ENCODE data around the gene CEP68. TPM values are rescaled to one million over a fixed set of nuclear protein-coding genes. Genes with fewer than 3 reads are reported as not detected.

CEP68 gene
- total and polyA plus RNA-seq, 2 experiments from 2014 or later = 7.3 to 7.9 TPM

DNA sequence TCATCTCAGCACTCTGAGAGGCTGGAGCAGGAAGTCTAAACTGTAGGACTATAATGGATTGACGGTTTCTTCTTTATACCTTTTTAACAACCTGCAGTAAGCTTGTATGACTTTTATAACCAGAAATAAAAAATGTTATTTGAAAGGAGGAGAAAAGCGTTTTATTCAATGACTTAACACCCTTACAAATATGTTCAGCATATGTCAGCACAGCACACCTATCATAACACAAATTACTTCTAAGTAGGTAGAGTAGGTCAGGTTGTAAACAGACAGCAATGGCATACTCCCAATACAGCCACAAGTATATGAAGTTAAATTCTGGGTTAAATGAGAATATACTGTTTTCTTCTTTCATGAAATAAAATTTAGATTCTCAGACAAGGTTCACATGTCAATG, 57.6 kb downstream of the CEP68 start:
- Histone ChIP-seq H3K4me3 (no peak overlapping the region), H2AFZ (no peak overlapping the region), H3K27ac (no peak overlapping the region), H3K9me2 (ENCODE audit: insufficient read depth) (no peaks in the 10 kb centered on the region), H3K27me3 (replicated peaks; ENCODE audit: insufficient read depth) (no peaks in the 10 kb centered on the region), H4K20me1 (ENCODE audit: insufficient read depth) (peaks cover 89% of the 10 kb centered on the region), H3K9ac (no peak overlapping the region), H3K36me3 (ENCODE audit: low read depth) (peaks cover 6% of the 10 kb centered on the region; the same call in 1 of the 2 replicates), H3K4me1 (ENCODE audit: insufficient read depth) (no peaks in the 10 kb centered on the region; the same call in 1 of the 2 replicates), H3K9me3 (ENCODE audit: low read depth) (no peaks in the 10 kb centered on the region), H3K79me2 (ENCODE audit: insufficient read depth) (peaks cover 100% of the 10 kb centered on the region), H3K4me2 (ENCODE audit: unreplicated experiment) (no peak overlapping the region), H3F3A (ENCODE audit: insufficient read depth) (peaks cover 11% of the 10 kb centered on the region; the same call in 1 of the 2 replicates)
- no peak for TF ChIP-seq EZH2 (IDR thresholded peaks at IDR 0.05; ENCODE audit: insufficient read depth, poor library complexity, severe bottlenecking)
- TF ChIP-seq EZH2phosphoT487 (IDR thresholded peaks at IDR 0.05; ENCODE audit: insufficient read depth, low read depth) = no peak
- no peak for DNase-seq
- 92 to 94% methylated on average over 2 of the region's 2 CpGs for WGBS, 2 experiments (ENCODE audit: low coverage in 1 of 2, low lambda C conversion rate in 2 of 2, missing lambda C conversion rate in 2 of 2)
- in situ Hi-C loops (cut with MboI) = no loop called here

- in situ Hi-C loops (cut with MboI) = no loop called here
- Histone ChIP-seq H3K9ac (no peak overlapping the region), H2AFZ (no peak overlapping the region), H3K4me2 (ENCODE audit: unreplicated experiment) (no peak overlapping the region), H3K4me1 (ENCODE audit: insufficient read depth) (no peaks in the 10 kb centered on the region; the same call in 1 of the 2 replicates), H3F3A (ENCODE audit: insufficient read depth) (peaks cover 9% of the 10 kb centered on the region; the same call in 1 of the 2 replicates), H3K79me2 (ENCODE audit: insufficient read depth) (peaks cover 100% of the 10 kb centered on the region), H3K4me3 (no peak overlapping the region), H4K20me1 (ENCODE audit: insufficient read depth) (peaks cover 85% of the 10 kb centered on the region), H3K36me3 (ENCODE audit: low read depth) (peaks cover 6% of the 10 kb centered on the region; the same call in 1 of the 2 replicates), H3K27ac (no peak overlapping the region), H3K27me3 (replicated peaks; ENCODE audit: insufficient read depth) (no peaks in the 10 kb centered on the region), H3K9me3 (ENCODE audit: low read depth) (no peaks in the 10 kb centered on the region), H3K9me2 (ENCODE audit: insufficient read depth) (no peaks in the 10 kb centered on the region)
- TF ChIP-seq EZH2phosphoT487 (IDR thresholded peaks at IDR 0.05; ENCODE audit: insufficient read depth, low read depth) = no peak
- no peak for TF ChIP-seq EZH2 (IDR thresholded peaks at IDR 0.05; ENCODE audit: insufficient read depth, poor library complexity, severe bottlenecking)
- no peak for DNase-seq
These were observed 58.7 kb downstream of the CEP68 start for GRCh38 chr2:65114921-65115320.

DNA sequence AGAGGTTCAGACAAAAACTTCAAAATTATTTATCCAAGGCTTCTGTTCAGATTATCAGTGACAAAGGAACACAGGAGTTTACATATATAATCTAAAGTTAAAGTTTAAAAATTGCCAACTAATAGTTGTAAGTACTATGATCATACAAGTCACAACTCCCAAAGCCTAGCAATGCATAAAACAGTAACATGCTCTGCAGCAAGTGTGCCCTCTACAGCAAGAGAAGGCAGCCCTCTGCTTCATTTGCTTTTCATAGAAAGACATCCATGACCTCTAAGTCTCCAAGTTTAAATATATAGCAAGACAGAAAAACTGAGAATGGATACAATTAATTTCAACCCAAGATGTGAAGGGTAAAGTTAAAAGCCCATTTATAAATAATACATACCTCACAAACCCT, 60.4 kb downstream of the CEP68 start:
- H3K9me3 ChIP-seq (ENCODE audit: low read depth) = no peaks in the 10 kb centered on the region
- peaks cover 100% of the 10 kb centered on the region for H3K79me2 ChIP-seq (ENCODE audit: insufficient read depth)
- peaks cover 86% of the 10 kb centered on the region for H4K20me1 ChIP-seq (ENCODE audit: insufficient read depth)
- H3K36me3 ChIP-seq (ENCODE audit: low read depth) = no peaks in the 10 kb centered on the region
- no peak overlapping the region for H3K4me3 ChIP-seq
- H3K27ac ChIP-seq = no peak overlapping the region
- in situ Hi-C loops (cut with MboI) = no loop called here
- H3K9me2 ChIP-seq (ENCODE audit: insufficient read depth) = no peaks in the 10 kb centered on the region
- H3K4me1 ChIP-seq (ENCODE audit: insufficient read depth) = no peaks in the 10 kb centered on the region; the same call in 1 of the 2 replicates
- peaks cover 22% of the 10 kb centered on the region; the same call in 1 of the 2 replicates for H3F3A ChIP-seq (ENCODE audit: insufficient read depth)
- H2AFZ ChIP-seq = no peak overlapping the region
- no peak for DNase-seq
- TF ChIP-seq EZH2phosphoT487 (IDR thresholded peaks at IDR 0.05; ENCODE audit: insufficient read depth, low read depth) (no peak), EZH2 (IDR thresholded peaks at IDR 0.05; ENCODE audit: insufficient read depth, poor library complexity, severe bottlenecking) (no peak)
- no peak overlapping the region for H3K9ac ChIP-seq
- no peak overlapping the region for H3K4me2 ChIP-seq (ENCODE audit: unreplicated experiment)
- no peaks in the 10 kb centered on the region for H3K27me3 ChIP-seq (replicated peaks; ENCODE audit: insufficient read depth)

- no peaks in the 10 kb centered on the region for H3K27me3 ChIP-seq (replicated peaks; ENCODE audit: insufficient read depth)
- no peak overlapping the region for H3K4me2 ChIP-seq (ENCODE audit: unreplicated experiment)
- DNase-seq = no peak
- H2AFZ ChIP-seq = no peak overlapping the region
- in situ Hi-C loops (cut with MboI) = no loop called here
- H3K9me2 ChIP-seq (ENCODE audit: insufficient read depth) = no peaks in the 10 kb centered on the region
- H3F3A ChIP-seq (ENCODE audit: insufficient read depth) = peaks cover 50% of the 10 kb centered on the region
- no peak overlapping the region for H3K9ac ChIP-seq
- peaks cover 24% of the 10 kb centered on the region for H3K4me1 ChIP-seq (ENCODE audit: insufficient read depth)
- no peak overlapping the region for H3K4me3 ChIP-seq
- 66 to 76% methylated on average over 5 of the region's 5 CpGs for WGBS, 2 experiments (ENCODE audit: low coverage in 1 of 2, low lambda C conversion rate in 2 of 2, missing lambda C conversion rate in 2 of 2)
- no peaks in the 10 kb centered on the region for H3K9me3 ChIP-seq (ENCODE audit: low read depth)
- peaks cover 100% of the 10 kb centered on the region for H3K79me2 ChIP-seq (ENCODE audit: insufficient read depth)
- no peak for TF ChIP-seq EZH2phosphoT487 (IDR thresholded peaks at IDR 0.05; ENCODE audit: insufficient read depth, low read depth)
- TF ChIP-seq EZH2 (IDR thresholded peaks at IDR 0.05; ENCODE audit: insufficient read depth, poor library complexity, severe bottlenecking) = no peak
- H3K36me3 ChIP-seq (ENCODE audit: low read depth) = no peaks in the 10 kb centered on the region
- peaks cover 74% of the 10 kb centered on the region for H4K20me1 ChIP-seq (ENCODE audit: insufficient read depth)
- H3K27ac ChIP-seq = no peak overlapping the region
These were observed 64.9 kb downstream of the CEP68 start for GRCh38 chr2:65120990-65121693.
